ENCODE data around the gene RABEP2.

GRCh38 chr16:28915181-28915580 lies 9.9 kb downstream of the RABEP2 start:
- TF ChIP-seq, protein P1, sequence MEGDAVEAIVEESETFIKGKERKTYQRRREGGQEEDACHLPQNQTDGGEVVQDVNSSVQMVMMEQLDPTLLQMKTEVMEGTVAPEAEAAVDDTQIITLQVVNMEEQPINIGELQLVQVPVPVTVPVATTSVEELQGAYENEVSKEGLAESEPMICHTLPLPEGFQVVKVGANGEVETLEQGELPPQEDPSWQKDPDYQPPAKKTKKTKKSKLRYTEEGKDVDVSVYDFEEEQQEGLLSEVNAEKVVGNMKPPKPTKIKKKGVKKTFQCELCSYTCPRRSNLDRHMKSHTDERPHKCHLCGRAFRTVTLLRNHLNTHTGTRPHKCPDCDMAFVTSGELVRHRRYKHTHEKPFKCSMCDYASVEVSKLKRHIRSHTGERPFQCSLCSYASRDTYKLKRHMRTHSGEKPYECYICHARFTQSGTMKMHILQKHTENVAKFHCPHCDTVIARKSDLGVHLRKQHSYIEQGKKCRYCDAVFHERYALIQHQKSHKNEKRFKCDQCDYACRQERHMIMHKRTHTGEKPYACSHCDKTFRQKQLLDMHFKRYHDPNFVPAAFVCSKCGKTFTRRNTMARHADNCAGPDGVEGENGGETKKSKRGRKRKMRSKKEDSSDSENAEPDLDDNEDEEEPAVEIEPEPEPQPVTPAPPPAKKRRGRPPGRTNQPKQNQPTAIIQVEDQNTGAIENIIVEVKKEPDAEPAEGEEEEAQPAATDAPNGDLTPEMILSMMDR (IDR thresholded peaks at IDR 0.05 in 8 of 11, conservative IDR thresholded peaks at IDR 0.05 in 3 of 11), result no peak
- TF ChIP-seq POLR2A (IDR thresholded peaks at IDR 0.05), result no peak
- TF ChIP-seq POLR2AphosphoS5 (IDR thresholded peaks at IDR 0.05), result no peak
